ENCODE measurements around the gene CKMT2. TPM values are rescaled to one million over a fixed set of nuclear protein-coding genes. Genes with fewer than 3 reads are reported as not detected.

CKMT2 gene
- total and polyA plus RNA-seq, 2 experiments from 2014 or later: 2.9 to 8.2 TPM

DNA sequence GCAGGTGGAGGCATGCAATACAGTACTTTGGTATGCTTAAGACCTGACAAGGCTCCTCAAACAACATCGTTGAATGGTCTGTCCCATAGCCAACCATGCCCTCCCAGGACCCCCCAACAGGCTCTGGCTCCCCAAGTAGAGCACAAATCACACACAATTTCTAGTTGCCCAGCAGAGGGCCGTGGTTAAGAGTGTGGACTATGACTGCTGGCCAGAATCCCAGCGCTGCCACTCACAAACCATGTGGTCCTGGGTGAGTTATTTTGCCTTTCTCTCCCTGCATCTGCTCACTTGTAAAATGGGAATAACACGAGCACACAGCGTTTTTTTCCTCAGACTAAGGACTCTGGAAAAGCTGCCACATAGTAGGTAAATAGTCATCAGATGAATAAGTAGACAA lies 6.5 kb downstream of the CKMT2 start (continued):
- no peak for TF ChIP-seq CTCF (conservative IDR thresholded peaks at IDR 0.05; ENCODE audit: low read depth in 2 of 2)
- no peak for TF ChIP-seq STAT1 (IDR thresholded peaks at IDR 0.05; ENCODE audit: unreplicated experiment)
- TF ChIP-seq ZNF462 (CRISPR knock-in tag; IDR thresholded peaks at IDR 0.05): no peak
- TF ChIP-seq EZH2phosphoT487 (IDR thresholded peaks at IDR 0.05; ENCODE audit: unreplicated experiment): no peak
- no peak for TF ChIP-seq CREB1 (CRISPR knock-in tag; IDR thresholded peaks at IDR 0.05; ENCODE audit: low read depth)
- TF ChIP-seq NANOG (IDR thresholded peaks at IDR 0.05; ENCODE audit: borderline replicate concordance): no peak
- no peak for TF ChIP-seq POLR2AphosphoS5 (IDR thresholded peaks at IDR 0.05; ENCODE audit: low read depth)

GRCh38 chr5:81241001-81241400 lies 7.9 kb downstream of the CKMT2 start:
- Mint-ChIP-seq H3K4me1 (peaks cover 17% of the 10 kb centered on the region), H3K27me3 (ENCODE audit: insufficient read depth, low read depth, poor library complexity) (peaks cover 6% of the 10 kb centered on the region), H3K4me3 (no peak overlapping the region), H3K27ac (no peak overlapping the region), H3K36me3 (ENCODE audit: low read depth) (peaks cover 6% of the 10 kb centered on the region; the same call in 2 of the 3 replicates), H3K9me3 (no peaks in the 10 kb centered on the region)
- Histone ChIP-seq H3K4me2 (no peak overlapping the region), H3K4me3 (no peak overlapping the region), H3K36me3 (ENCODE audit: insufficient read depth) (no peaks in the 10 kb centered on the region), H3K27me3 (ENCODE audit: insufficient read depth) (no peaks in the 10 kb centered on the region), H3F3A (replicated peaks; ENCODE audit: low read depth) (no peaks in the 10 kb centered on the region), H3K9me2 (ENCODE audit: insufficient read depth) (no peaks in the 10 kb centered on the region; the same call in 1 of the 2 replicates), H3K79me2 (replicated peaks; ENCODE audit: insufficient read depth) (no peaks in the 10 kb centered on the region), H4K20me1 (replicated peaks; ENCODE audit: insufficient read depth) (peaks cover 12% of the 10 kb centered on the region), H3K27ac (ENCODE audit: low read depth) (no peak overlapping the region), H3K4me1 (ENCODE audit: insufficient read depth) (no peaks in the 10 kb centered on the region), H2AFZ (no peak overlapping the region)
- ATAC-seq: no peak
- DNase-seq (ENCODE audit: low spot score): no peak
- TF ChIP-seq ZNF114 (CRISPR knock-in tag; IDR thresholded peaks at IDR 0.05) (no peak), ZNF331 (CRISPR knock-in tag; IDR thresholded peaks at IDR 0.05; ENCODE audit: low read depth) (no peak), CTCF (conservative IDR thresholded peaks at IDR 0.05; ENCODE audit: low read depth in 2 of 2) (no peak), EZH2phosphoT487 (IDR thresholded peaks at IDR 0.05; ENCODE audit: unreplicated experiment) (no peak), POLR2AphosphoS5 (IDR thresholded peaks at IDR 0.05; ENCODE audit: low read depth) (no peak), STAT1 (IDR thresholded peaks at IDR 0.05; ENCODE audit: unreplicated experiment) (no peak)
- TF ChIP-seq, protein P1, sequence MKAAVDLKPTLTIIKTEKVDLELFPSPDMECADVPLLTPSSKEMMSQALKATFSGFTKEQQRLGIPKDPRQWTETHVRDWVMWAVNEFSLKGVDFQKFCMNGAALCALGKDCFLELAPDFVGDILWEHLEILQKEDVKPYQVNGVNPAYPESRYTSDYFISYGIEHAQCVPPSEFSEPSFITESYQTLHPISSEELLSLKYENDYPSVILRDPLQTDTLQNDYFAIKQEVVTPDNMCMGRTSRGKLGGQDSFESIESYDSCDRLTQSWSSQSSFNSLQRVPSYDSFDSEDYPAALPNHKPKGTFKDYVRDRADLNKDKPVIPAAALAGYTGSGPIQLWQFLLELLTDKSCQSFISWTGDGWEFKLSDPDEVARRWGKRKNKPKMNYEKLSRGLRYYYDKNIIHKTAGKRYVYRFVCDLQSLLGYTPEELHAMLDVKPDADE (IDR thresholded peaks at IDR 0.05): no peak

All from GM23338 (cell line).